HCT116 (cell line): Measurements from ENCODE around the gene RCAN2. TPM values are rescaled to one million over a fixed set of nuclear protein-coding genes. Genes with fewer than 3 reads are reported as not detected.

Source experiments
- ATAC-seq: fragments of 200-7000 bp; cut with Tn5 transposase; 2 replicates; pipeline ENCODE4 v1.9.1; 2020; ENCODE audit warnings: mild to moderate bottlenecking, moderate library complexity
- BruUV-seq: library from RNA; stranded (reverse); fragments of 400-500 nt; replicated peaks from 2 replicates; lab custom pipeline; 2021; lab: Mats Ljungman, UMichigan
- CTCF ChIA-PET: fragments of 300-600 bp; sonication (Branson Sonifier 250); formaldehyde crosslinking; loops from one replicate; lab custom pipeline; 2021; ENCODE audit warnings: antibody characterized with exemption; lab: Charles Lee
- POLR2A ChIA-PET: fragments of 300-600, 350-600 bp; sonication (Branson Sonifier 250); formaldehyde crosslinking; loops from one replicate; lab custom pipeline; 2021; ENCODE audit warnings: antibody characterized with exemption; lab: Charles Lee
- RAD21 ChIA-PET, 2 experiments: fragments of 300-600 bp; sonication (Branson Sonifier 250); formaldehyde crosslinking; loops; one replicate each; lab custom pipeline; 2023; ENCODE audit warnings: low total read pairs in 2 of 2; ENCODE audit not compliant: uncharacterized antibody in 2 of 2, unreplicated experiment in 2 of 2, low non-redundant PET in 1 of 2; lab: Charles Lee
- DNase-seq: peaks from one replicate; pipeline ENCODE4 v3.0.0-alpha.2; 2010; ENCODE audit warnings: low read depth, low spot score
- H2AFZ ChIP-seq: fragments of 200-600 bp; shearing (Covaris generic), sonication (generic); 2 replicates; pipeline ENCODE4 v1.6.1; 2017; ENCODE audit warnings: low read depth, mixed run types, mixed read lengths, antibody characterized with exemption, low read length; ENCODE audit not compliant: poor library complexity, severe bottlenecking
- H3K27ac ChIP-seq: 2 replicates; pipeline ENCODE4 v1.5.1; 2012; ENCODE audit warnings: low read depth, low read length
- H3K27me3 ChIP-seq: fragments of 200-600 bp; sonication (generic); 2 replicates; pipeline ENCODE4 v1.6.1; 2016; ENCODE audit warnings: mixed run types, low read length, mixed read lengths; ENCODE audit not compliant: insufficient read depth
- H3K36me3 ChIP-seq, 2 experiments: fragments of 200-500 bp in 1 of 2; fragments of 200-600 bp in 1 of 2; sonication (Bioruptor generic) in 1 of 2; sonication (generic) in 1 of 2; 2 replicates each; pipeline versions ENCODE4 v1.5.1 to v1.6.1; 2014 to 2016; ENCODE audit warnings: low read length in 2 of 2, inconsistent platforms in 1 of 2, mixed read lengths in 1 of 2, mixed run types in 1 of 2; ENCODE audit not compliant: insufficient read depth in 2 of 2, control insufficient read depth in 1 of 2
- H3K4me1 ChIP-seq, 2 experiments: fragments of 200-600 bp in 1 of 2; sonication (generic) in 1 of 2; 2 replicates each; pipeline versions ENCODE4 v1.5.1 to v1.6.1; 2012 to 2017; ENCODE audit warnings: low read length in 2 of 2, inconsistent platforms in 1 of 2, mild to moderate bottlenecking in 1 of 2, mixed read lengths in 1 of 2, mixed run types in 1 of 2, moderate library complexity in 1 of 2; ENCODE audit not compliant: insufficient read depth in 2 of 2, control insufficient read depth in 1 of 2
- H3K4me2 ChIP-seq: fragments of 200-600 bp; sonication (generic); 2 replicates; pipeline ENCODE4 v1.6.1; 2017; ENCODE audit warnings: mixed run types, low read length, mixed read lengths
- H3K4me3 ChIP-seq, 2 experiments: fragments of 200-600 bp in 1 of 2; sonication (generic) in 1 of 2; replicated peaks in 1 of 2; 2 replicates each; pipeline ENCODE4 v1.5.1; 2011 to 2016; ENCODE audit warnings: low read length in 2 of 2, control low read depth in 1 of 2, low read depth in 1 of 2, mild to moderate bottlenecking in 1 of 2, mixed read lengths in 1 of 2, mixed run types in 1 of 2
- H3K79me2 ChIP-seq: fragments of 200-600 bp; sonication (generic); 2 replicates; pipeline ENCODE4 v1.6.1; 2017; ENCODE audit warnings: mild to moderate bottlenecking, mixed run types, low read length, moderate library complexity, mixed read lengths; ENCODE audit not compliant: insufficient read depth
- H3K9ac ChIP-seq: fragments of 200-600 bp; sonication (generic); 2 replicates; pipeline ENCODE4 v1.6.1; 2016; ENCODE audit warnings: low read length, mixed read lengths
- H3K9me2 ChIP-seq: fragments of 200-600 bp; sonication (generic), shearing (Covaris generic); 2 replicates; pipeline ENCODE4 v1.6.1; 2017; ENCODE audit warnings: mixed run types, mild to moderate bottlenecking, moderate library complexity; ENCODE audit not compliant: insufficient read depth
- H3K9me3 ChIP-seq, 2 experiments: fragments of 200-500 bp in 1 of 2; fragments of 200-600 bp in 1 of 2; sonication (Bioruptor generic) in 1 of 2; sonication (generic) in 1 of 2; 2 replicates each; pipeline ENCODE4 v1.6.1; 2014 to 2017; ENCODE audit warnings: low read length in 2 of 2, mixed read lengths in 2 of 2, inconsistent platforms in 1 of 2, low read depth in 1 of 2, mild to moderate bottlenecking in 1 of 2, mixed run types in 1 of 2, moderate library complexity in 1 of 2; ENCODE audit not compliant: control insufficient read depth in 1 of 2, insufficient read depth in 1 of 2
- H4K20me1 ChIP-seq: fragments of 200-600 bp; sonication (generic), shearing (Covaris generic); 2 replicates; pipeline ENCODE4 v1.6.1; 2017; ENCODE audit warnings: mixed run types, mild to moderate bottlenecking, moderate library complexity; ENCODE audit not compliant: insufficient read depth
- CEBPB ChIP-seq: IDR thresholded peaks from 2 replicates; pipeline ENCODE4 v1.6.1; 2012; ENCODE audit warnings: low read depth
- EZH2 ChIP-seq: fragments of 200-600 bp; sonication (generic); IDR thresholded peaks from 2 replicates; pipeline ENCODE4 v1.6.1; 2017; ENCODE audit warnings: antibody characterized with exemption, mixed run types
- EZH2phosphoT487 ChIP-seq: fragments of 200-600 bp; IDR thresholded peaks from 2 replicates; pipeline ENCODE4 v1.6.1; 2018; ENCODE audit warnings: antibody characterized with exemption, borderline replicate concordance
- POLR2AphosphoS5 ChIP-seq: IDR thresholded peaks from 2 replicates; pipeline ENCODE4 v1.6.1; 2011; ENCODE audit warnings: mild to moderate bottlenecking, low read depth, low read length, moderate library complexity
- intact Hi-C: fragments of 100-400 bp; cut with micrococcal nuclease; formaldehyde crosslinking; loops from 2 replicates; pipeline ENCODE4 v1.10.0; 2022
- total RNA-seq: library from RNA; stranded (reverse); gene quantifications from one replicate; pipeline ENCODE4 v1.2.1, GENCODE V29; 2021; ENCODE audit not compliant: unreplicated experiment
- TF ChIP-seq, protein P1 (sequence below): IDR thresholded peaks from 2 replicates; pipeline ENCODE4 v1.6.1; 2012
- TF ChIP-seq, protein P2 (sequence below): IDR thresholded peaks from 2 replicates; pipeline ENCODE4 v1.6.1; 2012; ENCODE audit warnings: low read depth
- TF ChIP-seq, protein P3 (sequence below), 3 experiments: fragments of 200-600 bp in 1 of 3; sonication (generic) in 1 of 3; IDR thresholded peaks in 2 of 3; conservative IDR thresholded peaks in 1 of 3; 2 replicates each; pipeline ENCODE4 v1.5.1; 2012 to 2017; ENCODE audit warnings: low read depth in 2 of 3, low read length in 2 of 3, antibody characterized with exemption in 1 of 3, borderline replicate concordance in 1 of 3, control low read depth in 1 of 3, mild to moderate bottlenecking in 1 of 3, mixed read lengths in 1 of 3, mixed run types in 1 of 3, moderate library complexity in 1 of 3; ENCODE audit not compliant: insufficient read depth in 1 of 3

RCAN2 gene
- total RNA-seq, 1 experiment from 2014 or later = 0.57 TPM

DNA sequence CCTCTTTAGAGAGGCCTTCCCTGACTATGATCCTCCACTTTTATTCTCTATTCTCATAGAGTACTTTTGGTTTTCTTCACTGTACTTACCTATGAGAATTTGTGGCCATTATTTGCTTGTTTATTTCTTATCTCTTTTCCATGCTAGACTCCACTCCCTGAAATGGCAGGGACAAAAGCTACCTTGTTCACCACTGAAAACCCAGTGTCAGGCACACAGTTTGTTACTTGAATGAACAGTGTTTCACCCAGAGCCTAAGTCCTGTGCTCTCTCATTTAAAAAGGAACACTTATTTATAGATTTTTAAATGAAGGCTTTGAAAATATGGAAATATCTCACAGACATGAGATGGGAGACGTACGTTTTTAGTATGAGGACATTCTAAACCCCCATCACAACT lies 272.8 kb downstream of the RCAN2 start:
- Histone ChIP-seq H3K4me1 (no peaks in the 10 kb centered on the region), H3K9me2 (no peaks in the 10 kb centered on the region), H2AFZ (no peak overlapping the region), H4K20me1 (no peaks in the 10 kb centered on the region), H3K4me2 (no peak overlapping the region), H3K27ac (no peak overlapping the region), H3K36me3 (no peaks in the 10 kb centered on the region), H3K9me3 (no peaks in the 10 kb centered on the region), H3K79me2 (no peaks in the 10 kb centered on the region), H3K9ac (no peak overlapping the region), H3K27me3 (0 out of 2 replicates have a peak, but pooled peaks cover 4% of the 10 kb centered on the region), H3K4me3 (no peak overlapping the region)
- ATAC-seq = no peak
- RAD21 ChIA-PET = no interaction called here
- POLR2A ChIA-PET = no interaction called here
- DNase-seq = no peak
- TF ChIP-seq EZH2 (no peak), EZH2phosphoT487 (no peak), POLR2AphosphoS5 (no peak), CEBPB (no peak)
- TF ChIP-seq, protein P1, sequence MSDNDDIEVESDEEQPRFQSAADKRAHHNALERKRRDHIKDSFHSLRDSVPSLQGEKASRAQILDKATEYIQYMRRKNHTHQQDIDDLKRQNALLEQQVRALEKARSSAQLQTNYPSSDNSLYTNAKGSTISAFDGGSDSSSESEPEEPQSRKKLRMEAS = no peak
- TF ChIP-seq, protein P2, sequence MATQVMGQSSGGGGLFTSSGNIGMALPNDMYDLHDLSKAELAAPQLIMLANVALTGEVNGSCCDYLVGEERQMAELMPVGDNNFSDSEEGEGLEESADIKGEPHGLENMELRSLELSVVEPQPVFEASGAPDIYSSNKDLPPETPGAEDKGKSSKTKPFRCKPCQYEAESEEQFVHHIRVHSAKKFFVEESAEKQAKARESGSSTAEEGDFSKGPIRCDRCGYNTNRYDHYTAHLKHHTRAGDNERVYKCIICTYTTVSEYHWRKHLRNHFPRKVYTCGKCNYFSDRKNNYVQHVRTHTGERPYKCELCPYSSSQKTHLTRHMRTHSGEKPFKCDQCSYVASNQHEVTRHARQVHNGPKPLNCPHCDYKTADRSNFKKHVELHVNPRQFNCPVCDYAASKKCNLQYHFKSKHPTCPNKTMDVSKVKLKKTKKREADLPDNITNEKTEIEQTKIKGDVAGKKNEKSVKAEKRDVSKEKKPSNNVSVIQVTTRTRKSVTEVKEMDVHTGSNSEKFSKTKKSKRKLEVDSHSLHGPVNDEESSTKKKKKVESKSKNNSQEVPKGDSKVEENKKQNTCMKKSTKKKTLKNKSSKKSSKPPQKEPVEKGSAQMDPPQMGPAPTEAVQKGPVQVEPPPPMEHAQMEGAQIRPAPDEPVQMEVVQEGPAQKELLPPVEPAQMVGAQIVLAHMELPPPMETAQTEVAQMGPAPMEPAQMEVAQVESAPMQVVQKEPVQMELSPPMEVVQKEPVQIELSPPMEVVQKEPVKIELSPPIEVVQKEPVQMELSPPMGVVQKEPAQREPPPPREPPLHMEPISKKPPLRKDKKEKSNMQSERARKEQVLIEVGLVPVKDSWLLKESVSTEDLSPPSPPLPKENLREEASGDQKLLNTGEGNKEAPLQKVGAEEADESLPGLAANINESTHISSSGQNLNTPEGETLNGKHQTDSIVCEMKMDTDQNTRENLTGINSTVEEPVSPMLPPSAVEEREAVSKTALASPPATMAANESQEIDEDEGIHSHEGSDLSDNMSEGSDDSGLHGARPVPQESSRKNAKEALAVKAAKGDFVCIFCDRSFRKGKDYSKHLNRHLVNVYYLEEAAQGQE = no peak
- TF ChIP-seq, protein P3, sequence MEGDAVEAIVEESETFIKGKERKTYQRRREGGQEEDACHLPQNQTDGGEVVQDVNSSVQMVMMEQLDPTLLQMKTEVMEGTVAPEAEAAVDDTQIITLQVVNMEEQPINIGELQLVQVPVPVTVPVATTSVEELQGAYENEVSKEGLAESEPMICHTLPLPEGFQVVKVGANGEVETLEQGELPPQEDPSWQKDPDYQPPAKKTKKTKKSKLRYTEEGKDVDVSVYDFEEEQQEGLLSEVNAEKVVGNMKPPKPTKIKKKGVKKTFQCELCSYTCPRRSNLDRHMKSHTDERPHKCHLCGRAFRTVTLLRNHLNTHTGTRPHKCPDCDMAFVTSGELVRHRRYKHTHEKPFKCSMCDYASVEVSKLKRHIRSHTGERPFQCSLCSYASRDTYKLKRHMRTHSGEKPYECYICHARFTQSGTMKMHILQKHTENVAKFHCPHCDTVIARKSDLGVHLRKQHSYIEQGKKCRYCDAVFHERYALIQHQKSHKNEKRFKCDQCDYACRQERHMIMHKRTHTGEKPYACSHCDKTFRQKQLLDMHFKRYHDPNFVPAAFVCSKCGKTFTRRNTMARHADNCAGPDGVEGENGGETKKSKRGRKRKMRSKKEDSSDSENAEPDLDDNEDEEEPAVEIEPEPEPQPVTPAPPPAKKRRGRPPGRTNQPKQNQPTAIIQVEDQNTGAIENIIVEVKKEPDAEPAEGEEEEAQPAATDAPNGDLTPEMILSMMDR (IDR thresholded peaks at IDR 0.05 in 2 of 3, conservative IDR thresholded peaks at IDR 0.05 in 1 of 3; ENCODE audit: borderline replicate concordance in 1 of 3, insufficient read depth in 1 of 3, low read depth in 2 of 3, low read length in 2 of 3) = no peak
- BruUV-seq = no TSS peak
- intact Hi-C loops = no loop called here
- CTCF ChIA-PET = interaction anchor here (1.1 to 4.7 kb wide), 3 partner anchors 128 to 192 kb away, joined by 5 to 41 read pairs (median 5); no protein-coding TSS in a partner anchor
